Measurements from ENCODE around the gene GNG14.
"Not testable (repeated sequence)": the region's sequence is repeated elsewhere in the genome, so short reads cannot be mapped to it uniquely, and the experiment has no call there.

The GNG14 gene

DNA sequence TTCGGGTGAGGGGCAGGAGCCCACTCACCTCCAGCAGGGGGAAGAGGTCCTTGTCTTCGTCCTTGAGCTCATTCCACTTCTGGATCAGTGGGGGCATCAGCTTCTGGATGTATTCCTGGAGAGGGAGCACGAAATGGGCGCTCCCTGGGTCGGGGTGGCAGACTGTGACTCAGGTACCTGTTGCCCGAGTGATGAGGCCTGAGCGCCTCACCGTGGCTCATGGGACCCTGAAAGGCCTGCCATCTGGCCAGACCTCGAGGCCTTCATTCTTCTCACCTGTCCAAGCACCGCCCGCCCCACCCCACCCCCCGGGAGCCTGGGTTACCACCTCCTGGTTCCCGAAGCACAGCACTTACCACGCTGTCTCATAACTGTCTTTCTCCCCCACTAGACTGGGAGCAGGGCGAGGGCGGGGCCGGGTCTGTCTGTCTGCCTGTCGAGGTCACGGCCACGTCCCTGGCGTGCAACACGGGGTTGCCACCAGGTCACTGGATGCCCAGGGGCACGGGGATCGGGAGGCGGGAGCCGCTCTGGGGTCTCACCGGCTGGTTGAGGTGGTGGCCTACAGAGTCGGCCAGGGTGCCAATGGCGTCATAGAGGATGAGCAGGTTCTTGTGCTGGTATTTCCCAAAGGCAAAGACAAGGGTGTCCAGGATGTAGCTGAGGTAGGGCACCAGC is 18.0 kb downstream of the GNG14 start:
- Histone ChIP-seq H3K27ac (replicated peaks) (no peak overlapping the region), H3K4me3 (replicated peaks; ENCODE audit: insufficient read depth, low read length) (no peak overlapping the region), H3K27me3 (ENCODE audit: insufficient read depth, poor library complexity, severe bottlenecking) (no peaks in the 10 kb centered on the region)
- DNase-seq (ENCODE audit: low read depth in 1 of 2, low spot score in 1 of 2) = no peak
- no peak for TF ChIP-seq GABPA (IDR thresholded peaks at IDR 0.05; ENCODE audit: low read depth)
- no peak for TF ChIP-seq POLR2AphosphoS5 (IDR thresholded peaks at IDR 0.05; ENCODE audit: low read depth)
- TF ChIP-seq, protein P1, sequence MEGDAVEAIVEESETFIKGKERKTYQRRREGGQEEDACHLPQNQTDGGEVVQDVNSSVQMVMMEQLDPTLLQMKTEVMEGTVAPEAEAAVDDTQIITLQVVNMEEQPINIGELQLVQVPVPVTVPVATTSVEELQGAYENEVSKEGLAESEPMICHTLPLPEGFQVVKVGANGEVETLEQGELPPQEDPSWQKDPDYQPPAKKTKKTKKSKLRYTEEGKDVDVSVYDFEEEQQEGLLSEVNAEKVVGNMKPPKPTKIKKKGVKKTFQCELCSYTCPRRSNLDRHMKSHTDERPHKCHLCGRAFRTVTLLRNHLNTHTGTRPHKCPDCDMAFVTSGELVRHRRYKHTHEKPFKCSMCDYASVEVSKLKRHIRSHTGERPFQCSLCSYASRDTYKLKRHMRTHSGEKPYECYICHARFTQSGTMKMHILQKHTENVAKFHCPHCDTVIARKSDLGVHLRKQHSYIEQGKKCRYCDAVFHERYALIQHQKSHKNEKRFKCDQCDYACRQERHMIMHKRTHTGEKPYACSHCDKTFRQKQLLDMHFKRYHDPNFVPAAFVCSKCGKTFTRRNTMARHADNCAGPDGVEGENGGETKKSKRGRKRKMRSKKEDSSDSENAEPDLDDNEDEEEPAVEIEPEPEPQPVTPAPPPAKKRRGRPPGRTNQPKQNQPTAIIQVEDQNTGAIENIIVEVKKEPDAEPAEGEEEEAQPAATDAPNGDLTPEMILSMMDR (IDR thresholded peaks at IDR 0.05; ENCODE audit: insufficient read depth, low read length) = no peak
- TF ChIP-seq, protein P2, sequence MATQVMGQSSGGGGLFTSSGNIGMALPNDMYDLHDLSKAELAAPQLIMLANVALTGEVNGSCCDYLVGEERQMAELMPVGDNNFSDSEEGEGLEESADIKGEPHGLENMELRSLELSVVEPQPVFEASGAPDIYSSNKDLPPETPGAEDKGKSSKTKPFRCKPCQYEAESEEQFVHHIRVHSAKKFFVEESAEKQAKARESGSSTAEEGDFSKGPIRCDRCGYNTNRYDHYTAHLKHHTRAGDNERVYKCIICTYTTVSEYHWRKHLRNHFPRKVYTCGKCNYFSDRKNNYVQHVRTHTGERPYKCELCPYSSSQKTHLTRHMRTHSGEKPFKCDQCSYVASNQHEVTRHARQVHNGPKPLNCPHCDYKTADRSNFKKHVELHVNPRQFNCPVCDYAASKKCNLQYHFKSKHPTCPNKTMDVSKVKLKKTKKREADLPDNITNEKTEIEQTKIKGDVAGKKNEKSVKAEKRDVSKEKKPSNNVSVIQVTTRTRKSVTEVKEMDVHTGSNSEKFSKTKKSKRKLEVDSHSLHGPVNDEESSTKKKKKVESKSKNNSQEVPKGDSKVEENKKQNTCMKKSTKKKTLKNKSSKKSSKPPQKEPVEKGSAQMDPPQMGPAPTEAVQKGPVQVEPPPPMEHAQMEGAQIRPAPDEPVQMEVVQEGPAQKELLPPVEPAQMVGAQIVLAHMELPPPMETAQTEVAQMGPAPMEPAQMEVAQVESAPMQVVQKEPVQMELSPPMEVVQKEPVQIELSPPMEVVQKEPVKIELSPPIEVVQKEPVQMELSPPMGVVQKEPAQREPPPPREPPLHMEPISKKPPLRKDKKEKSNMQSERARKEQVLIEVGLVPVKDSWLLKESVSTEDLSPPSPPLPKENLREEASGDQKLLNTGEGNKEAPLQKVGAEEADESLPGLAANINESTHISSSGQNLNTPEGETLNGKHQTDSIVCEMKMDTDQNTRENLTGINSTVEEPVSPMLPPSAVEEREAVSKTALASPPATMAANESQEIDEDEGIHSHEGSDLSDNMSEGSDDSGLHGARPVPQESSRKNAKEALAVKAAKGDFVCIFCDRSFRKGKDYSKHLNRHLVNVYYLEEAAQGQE (IDR thresholded peaks at IDR 0.05; ENCODE audit: insufficient replicate concordance, low read depth) = no peak
- TF ChIP-seq SPI1 (IDR thresholded peaks at IDR 0.05; ENCODE audit: borderline replicate concordance, low read depth) = no peak

DNA sequence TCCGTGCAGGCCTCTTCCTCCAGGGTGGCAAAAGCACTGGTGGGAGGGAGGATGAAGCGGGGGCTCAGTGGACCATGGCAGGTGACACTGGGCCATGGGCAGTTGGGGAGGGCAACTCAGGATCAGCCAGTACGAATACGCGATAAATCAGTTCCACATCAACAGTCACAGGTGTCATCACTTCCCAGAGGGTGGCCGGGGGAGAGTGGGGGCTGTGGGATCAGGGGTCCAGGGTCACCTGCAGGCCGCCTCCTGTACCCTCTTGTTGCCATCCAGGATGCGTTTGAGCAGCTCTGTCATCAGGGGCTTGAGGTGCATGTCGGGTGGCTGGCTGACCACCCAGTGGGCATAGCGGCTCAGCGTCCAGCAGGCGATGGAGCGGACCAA is 18.5 kb downstream of the GNG14 start:
- Histone ChIP-seq H3K4me3 (replicated peaks; ENCODE audit: insufficient read depth, low read length) (no peak overlapping the region), H3K27ac (replicated peaks) (no peak overlapping the region), H3K27me3 (ENCODE audit: insufficient read depth, poor library complexity, severe bottlenecking) (no peaks in the 10 kb centered on the region)
- DNase-seq (ENCODE audit: low read depth in 1 of 2, low spot score in 1 of 2) = no peak
- TF ChIP-seq, protein P2 (IDR thresholded peaks at IDR 0.05; ENCODE audit: insufficient replicate concordance, low read depth) = no peak
- TF ChIP-seq, protein P1 (IDR thresholded peaks at IDR 0.05; ENCODE audit: insufficient read depth, low read length) = no peak
- no peak for TF ChIP-seq SPI1 (IDR thresholded peaks at IDR 0.05; ENCODE audit: borderline replicate concordance, low read depth)
- TF ChIP-seq POLR2AphosphoS5 (IDR thresholded peaks at IDR 0.05; ENCODE audit: low read depth) = no peak
- no peak for TF ChIP-seq GABPA (IDR thresholded peaks at IDR 0.05; ENCODE audit: low read depth)

DNA sequence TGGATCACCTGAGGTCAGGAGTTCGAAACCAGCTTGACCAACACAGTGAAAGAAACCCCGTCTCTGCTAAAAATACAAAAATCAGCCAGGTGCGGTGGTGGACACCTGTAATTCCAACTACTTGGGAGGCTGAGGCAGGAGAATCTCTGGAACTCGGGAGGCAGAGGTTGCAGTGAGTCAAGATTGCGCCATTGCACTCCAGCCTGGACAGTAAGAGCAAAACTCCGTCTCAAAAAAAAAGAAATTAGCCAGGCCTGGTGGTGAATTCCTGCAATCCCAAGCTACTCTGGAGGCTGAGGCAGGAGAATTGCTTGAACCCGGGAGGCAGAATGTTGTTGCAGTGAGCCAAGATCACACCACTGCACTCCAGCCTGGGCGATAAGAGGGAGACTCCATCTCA is 20.8 kb downstream of the GNG14 start:
- Histone ChIP-seq H3K27ac (replicated peaks) (no peak overlapping the region), H3K27me3 (ENCODE audit: insufficient read depth, poor library complexity, severe bottlenecking) (no peaks in the 10 kb centered on the region), H3K4me3 (replicated peaks; ENCODE audit: insufficient read depth, low read length) (no peak overlapping the region)
- DNase-seq (ENCODE audit: low read depth in 1 of 2, low spot score in 1 of 2) = no peak
- no peak for TF ChIP-seq POLR2AphosphoS5 (IDR thresholded peaks at IDR 0.05; ENCODE audit: low read depth)

DNA sequence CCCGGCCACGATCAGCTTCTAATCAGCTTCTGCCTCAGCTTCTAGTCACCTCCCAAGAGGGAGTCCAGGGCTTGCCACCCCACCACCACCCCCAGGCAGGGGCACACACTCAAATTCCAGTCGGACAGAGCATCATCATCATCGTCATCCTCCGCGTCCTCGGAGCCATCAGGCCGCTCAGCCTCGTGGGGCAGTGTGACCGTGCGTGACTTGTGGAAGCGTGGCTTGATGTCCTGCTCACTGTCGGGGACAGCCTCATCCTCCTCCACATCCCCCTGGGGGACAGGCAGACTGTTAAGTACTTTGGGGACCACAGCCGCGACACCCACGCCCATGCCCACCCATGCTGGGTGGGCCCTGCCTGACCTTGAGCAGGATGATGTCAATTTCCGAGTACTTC is 23.4 kb downstream of the GNG14 start:
- no peak for DNase-seq (ENCODE audit: low read depth in 1 of 2, low spot score in 1 of 2)
- TF ChIP-seq GABPA (IDR thresholded peaks at IDR 0.05; ENCODE audit: low read depth) (no peak), SPI1 (IDR thresholded peaks at IDR 0.05; ENCODE audit: borderline replicate concordance, low read depth) (no peak), POLR2AphosphoS5 (IDR thresholded peaks at IDR 0.05; ENCODE audit: low read depth) (no peak)
- TF ChIP-seq, protein P2 (IDR thresholded peaks at IDR 0.05; ENCODE audit: insufficient replicate concordance, low read depth) = no peak
- TF ChIP-seq, protein P1 (IDR thresholded peaks at IDR 0.05; ENCODE audit: insufficient read depth, low read length) = no peak
- Histone ChIP-seq H3K27ac (replicated peaks) (no peak overlapping the region), H3K4me3 (replicated peaks; ENCODE audit: insufficient read depth, low read length) (no peak overlapping the region), H3K27me3 (ENCODE audit: insufficient read depth, poor library complexity, severe bottlenecking) (no peaks in the 10 kb centered on the region)

DNA sequence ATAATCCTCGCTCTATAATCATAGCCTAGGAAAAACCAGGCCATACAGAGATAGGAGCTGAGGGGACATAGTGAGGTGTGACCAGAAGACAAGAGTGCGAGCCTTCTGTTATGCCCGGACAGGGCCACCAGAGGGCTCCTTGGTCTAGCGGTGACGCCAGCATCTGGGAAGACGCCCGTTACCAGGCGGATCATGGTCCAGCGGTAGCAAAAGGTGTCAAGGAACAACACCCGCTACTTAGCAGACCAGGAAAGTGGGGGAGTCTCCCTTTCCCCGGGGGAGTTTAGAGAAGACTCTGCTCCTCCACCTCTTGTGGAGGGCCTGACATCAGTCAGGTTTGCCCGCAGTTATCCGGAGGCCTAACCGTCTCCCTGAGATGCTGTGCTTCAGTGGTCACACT is 24.3 kb downstream of the GNG14 start:
- H3K27ac ChIP-seq (replicated peaks); H3K4me3 ChIP-seq (replicated peaks; ENCODE audit: insufficient read depth, low read length); H3K27me3 ChIP-seq (ENCODE audit: insufficient read depth, poor library complexity, severe bottlenecking): not testable (repeated sequence)
- peak in 1 of 2 experiments; percentile 26 for DNase-seq (ENCODE audit: low read depth in 1 of 2, low spot score in 1 of 2)

DNA sequence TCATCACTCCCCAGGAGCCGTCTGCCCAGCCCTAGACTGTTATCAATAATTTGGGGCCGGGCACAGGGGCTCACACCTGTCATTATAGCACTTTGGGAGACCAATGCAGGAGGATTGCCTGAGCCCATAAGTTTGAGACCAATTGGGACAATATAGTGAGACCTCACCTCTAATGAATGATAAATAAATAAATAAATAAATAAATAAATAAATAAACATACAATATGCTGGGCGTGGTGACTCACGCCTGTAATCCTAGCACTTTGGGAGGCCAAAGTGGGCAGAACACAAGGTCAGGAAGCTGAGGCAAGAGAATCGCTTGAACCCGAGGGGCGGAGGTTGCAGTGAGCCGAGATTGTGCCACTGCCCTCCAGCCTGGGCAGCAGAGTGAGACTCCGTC is 25.5 kb downstream of the GNG14 start:
- H3K27ac ChIP-seq (replicated peaks); H3K27me3 ChIP-seq (ENCODE audit: insufficient read depth, poor library complexity, severe bottlenecking); H3K4me3 ChIP-seq (replicated peaks; ENCODE audit: insufficient read depth, low read length); DNase-seq (ENCODE audit: low read depth in 1 of 2, low spot score in 1 of 2): not testable (repeated sequence)

Measured in HL-60 (cell line).